AG09309 (cell line): ENCODE results near the gene GNPTG.

Experiments used
- DNase-seq: peaks from one replicate; pipeline ENCODE4 v3.0.0-alpha.2; 2010; ENCODE audit warnings: low read depth
- H3K4me3 ChIP-seq: 2 replicates; pipeline ENCODE4 v1.5.1; 2011; ENCODE audit warnings: mild to moderate bottlenecking, low read depth, low read length, moderate library complexity; ENCODE audit not compliant: control insufficient read depth
- CTCF ChIP-seq: IDR thresholded peaks from 2 replicates; pipeline ENCODE4 v1.5.1; 2011; ENCODE audit warnings: mild to moderate bottlenecking, low read depth, low read length, inconsistent platforms; ENCODE audit not compliant: insufficient read depth, control insufficient read depth; ENCODE audit errors: missing control alignments

The GNPTG gene

GRCh38 chr16:1338855-1339675 is 12.7 kb upstream of the GNPTG start:
- no peak for TF ChIP-seq CTCF
- DNase-seq, result no peak
- H3K4me3 ChIP-seq, result no peak overlapping the region

GRCh38 chr16:1340730-1341494 is 10.8 kb upstream of the GNPTG start:
- no peak for TF ChIP-seq CTCF
- no peak for DNase-seq
- no peak overlapping the region for H3K4me3 ChIP-seq

- no peak for DNase-seq
- H3K4me3 ChIP-seq, result no peak overlapping the region
- no peak for TF ChIP-seq CTCF
Observed at GRCh38 chr16:1341495-1342420, 10.0 kb upstream of the GNPTG start.

DNA sequence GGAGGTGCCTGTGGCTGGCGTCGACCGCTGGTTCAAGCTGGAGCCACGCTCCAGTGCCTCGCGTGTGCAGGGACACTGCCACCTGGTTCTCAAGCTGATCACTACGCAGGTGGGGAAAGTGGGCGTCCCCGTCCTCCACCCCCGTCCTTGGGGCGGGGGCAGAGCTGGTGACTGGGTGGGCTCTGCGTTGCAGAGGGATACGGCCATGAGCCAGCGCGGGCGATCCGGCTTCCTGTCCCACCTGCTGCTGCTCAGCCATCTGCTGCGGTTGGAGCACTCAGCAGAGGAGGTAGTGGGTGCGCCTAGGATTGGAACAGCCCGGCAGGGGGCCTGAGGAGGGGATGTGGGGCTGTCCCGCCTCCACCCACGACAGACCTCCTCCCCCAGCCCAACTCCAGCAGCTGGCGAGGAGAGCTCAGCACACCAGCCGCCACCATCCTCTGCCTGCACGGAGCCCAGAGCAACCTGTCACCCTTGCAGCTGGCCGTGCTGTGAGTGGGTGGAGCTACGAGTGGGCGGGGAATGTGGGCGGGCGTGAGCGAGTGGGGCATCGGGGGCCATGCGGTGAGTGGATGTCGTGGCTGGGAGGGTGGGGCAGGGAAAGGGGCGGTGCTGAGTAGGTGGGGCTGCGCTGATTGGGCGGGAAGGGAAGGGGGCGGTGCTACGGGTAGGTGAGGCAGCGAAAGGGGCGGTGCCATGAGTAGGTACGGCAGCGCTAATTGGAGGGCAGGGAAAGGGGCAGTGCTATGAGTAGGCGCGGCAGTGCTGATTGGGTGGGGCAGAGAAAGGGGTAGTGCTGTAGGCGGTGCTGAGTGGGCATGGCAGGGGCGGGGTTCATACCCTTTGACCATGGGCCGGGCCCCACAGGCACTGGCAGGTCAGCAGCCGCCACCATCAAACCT is 9.0 kb upstream of the GNPTG start:
- no peak for TF ChIP-seq CTCF
- no peak for DNase-seq
- no peak overlapping the region for H3K4me3 ChIP-seq

DNA sequence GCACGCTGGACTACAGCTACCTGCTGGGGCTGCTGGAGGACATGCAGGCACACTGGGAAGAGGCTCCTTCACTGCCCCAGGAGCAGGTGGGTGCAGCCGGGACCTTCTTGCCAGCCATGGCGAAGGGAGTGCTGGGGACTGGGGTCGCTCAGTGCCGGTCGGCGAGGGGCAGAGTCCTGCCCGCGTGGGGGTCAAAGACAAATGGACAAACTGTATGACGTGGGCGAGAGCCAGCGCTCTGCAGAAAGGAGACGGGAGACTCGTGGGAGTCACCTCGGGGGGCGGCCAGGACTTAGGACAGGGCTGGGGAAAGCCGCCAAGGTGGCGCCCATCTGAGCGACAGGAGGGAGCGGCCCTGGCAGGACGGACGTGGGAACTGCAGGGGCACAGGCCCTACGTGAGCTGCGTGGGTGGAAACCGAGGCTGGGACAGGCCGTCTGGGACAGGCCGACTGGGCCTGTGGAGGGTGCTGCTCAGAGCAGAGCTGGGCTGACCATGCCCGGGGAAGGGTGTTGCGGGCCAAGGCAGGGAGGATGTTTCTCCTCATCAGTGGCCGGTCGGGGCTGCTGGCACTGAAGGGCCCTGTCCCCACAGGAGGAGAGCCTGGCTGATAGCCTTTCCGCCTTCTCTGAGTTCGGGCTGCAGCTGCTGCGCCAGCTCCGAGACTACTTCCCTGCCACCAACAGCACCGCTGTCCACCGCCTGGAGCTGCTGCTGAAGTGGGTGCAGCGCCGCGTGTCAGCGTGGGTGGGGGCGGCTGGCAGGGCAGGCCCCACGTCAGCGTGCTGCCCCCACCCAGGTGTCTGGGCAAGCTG is 8.1 kb upstream of the GNPTG start:
- no peak overlapping the region for H3K4me3 ChIP-seq
- DNase-seq, result no peak
- TF ChIP-seq CTCF, result no peak
